Esophagus mucosa (tissue), 1 donor: ENCODE data around the gene EFHB. TPM values are rescaled to one million over a fixed set of nuclear protein-coding genes. Genes with fewer than 3 reads are reported as not detected.
"Not testable (repeated sequence)": the region's sequence is repeated elsewhere in the genome, so short reads cannot be mapped to it uniquely, and the experiment has no call there.

Experiments used
- ATAC-seq: fragments of 200-7000 bp; cut with Tn5 transposase; one replicate; pipeline ENCODE4 v1.9.1; 2020
- total RNA-seq: library from RNA; stranded (reverse); gene quantifications from one replicate; pipeline ENCODE4 v1.2.4, GENCODE V29; 2023
- donor health status: DM: yes; HTN: yes; CAD: no.

EFHB gene, protein sequence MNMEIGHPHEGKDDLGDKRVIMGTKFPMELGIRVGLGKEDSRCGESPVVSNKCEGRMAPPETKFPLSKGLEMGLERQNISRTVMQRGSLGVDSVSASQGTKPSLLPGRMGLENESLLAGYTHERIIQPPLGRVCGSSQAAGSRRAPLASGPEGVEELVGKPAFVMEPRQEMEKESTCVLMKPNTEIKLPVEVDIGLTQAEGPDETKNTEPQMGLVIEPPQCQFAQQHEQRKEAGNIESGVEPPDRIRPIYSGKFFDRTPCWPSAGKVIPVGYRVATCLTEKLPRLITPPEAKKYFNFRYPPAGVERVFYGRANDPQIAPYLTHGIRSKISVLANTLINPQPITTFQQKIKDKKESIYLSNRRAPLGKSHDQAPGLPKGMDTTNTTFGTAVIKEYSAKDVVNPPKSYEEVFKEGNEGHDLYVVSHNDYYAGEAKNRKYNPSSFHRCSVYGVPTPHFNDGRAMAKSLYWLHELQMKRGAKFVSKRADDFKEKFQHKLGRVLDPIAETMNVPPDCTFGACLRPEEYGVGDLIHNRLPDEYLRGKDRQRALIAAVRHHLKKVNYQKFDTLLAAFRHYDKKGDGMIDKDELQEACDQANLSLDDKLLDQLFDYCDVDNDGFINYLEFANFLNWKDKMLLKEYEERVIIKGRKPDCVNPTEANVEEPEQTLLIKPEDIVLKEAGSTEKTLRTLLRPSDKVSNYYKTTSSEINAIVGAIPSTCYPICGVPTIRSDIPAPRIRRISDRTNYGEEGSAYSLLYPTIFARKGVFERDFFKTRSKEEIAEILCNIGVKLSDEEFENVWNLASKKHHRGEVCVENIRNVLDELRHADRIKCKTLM
- total RNA-seq, result not detected

DNA sequence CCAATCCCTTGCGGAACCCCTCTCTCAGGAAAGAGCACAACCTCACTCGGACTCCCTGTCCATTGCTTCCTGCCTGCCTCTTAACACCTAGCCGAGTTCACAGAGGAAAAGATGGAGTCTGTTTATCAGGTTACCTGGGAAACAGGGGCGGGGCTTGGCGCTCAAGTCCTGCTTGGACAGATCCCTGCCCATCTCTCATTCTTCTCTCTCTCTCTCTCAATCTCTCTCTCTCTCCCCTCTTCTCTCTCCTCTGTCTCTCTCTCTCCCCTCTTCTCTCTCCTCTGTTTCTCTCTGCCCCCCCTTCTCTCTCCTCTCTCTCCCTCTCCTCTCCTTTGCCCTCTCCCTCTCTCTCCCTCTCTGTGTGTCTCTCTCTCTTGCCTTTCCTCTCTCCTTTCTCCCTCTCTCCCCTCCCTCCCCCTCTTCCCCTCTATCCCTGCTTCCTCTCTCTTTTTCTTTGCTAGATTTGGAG lies at the start of gene EFHB:
Gene EFHB (minus strand): TSS at position 120 of the 469 bp plus-strand sequence. CDS start 199 bp downstream, outside the sequence.
- ATAC-seq, result no peak

- ATAC-seq, result no peak
These were observed 38.0 kb upstream of the EFHB start for GRCh38 chr3:19972054-19972453.

- no peak for ATAC-seq
These were observed 36.3 kb upstream of the EFHB start for GRCh38 chr3:19970327-19970726.

- ATAC-seq, result no peak
These were observed 33.8 kb upstream of the EFHB start for GRCh38 chr3:19967812-19968211.

- no peak for ATAC-seq
These were observed 33.2 kb upstream of the EFHB start for GRCh38 chr3:19967208-19967607.

DNA sequence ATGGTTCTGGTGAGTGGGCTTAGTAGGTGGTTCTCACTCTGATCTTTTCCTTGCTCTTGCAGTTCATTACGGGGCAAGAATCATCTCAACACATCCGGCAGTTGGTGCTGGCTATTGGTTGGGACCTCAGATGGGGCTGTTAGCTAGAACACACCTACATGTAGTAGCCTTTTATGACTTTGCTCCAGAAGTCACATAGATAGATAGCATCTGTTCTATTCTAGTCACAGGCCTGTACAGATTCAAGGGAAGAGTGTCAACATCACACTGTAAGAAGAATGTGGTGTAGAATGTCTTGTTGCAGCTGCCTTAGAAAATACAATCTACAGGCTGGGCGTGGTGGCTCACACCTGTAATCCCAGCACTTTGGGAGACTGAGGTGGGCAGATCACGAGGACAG lies 27.9 kb upstream of the EFHB start:
- no peak for ATAC-seq

DNA sequence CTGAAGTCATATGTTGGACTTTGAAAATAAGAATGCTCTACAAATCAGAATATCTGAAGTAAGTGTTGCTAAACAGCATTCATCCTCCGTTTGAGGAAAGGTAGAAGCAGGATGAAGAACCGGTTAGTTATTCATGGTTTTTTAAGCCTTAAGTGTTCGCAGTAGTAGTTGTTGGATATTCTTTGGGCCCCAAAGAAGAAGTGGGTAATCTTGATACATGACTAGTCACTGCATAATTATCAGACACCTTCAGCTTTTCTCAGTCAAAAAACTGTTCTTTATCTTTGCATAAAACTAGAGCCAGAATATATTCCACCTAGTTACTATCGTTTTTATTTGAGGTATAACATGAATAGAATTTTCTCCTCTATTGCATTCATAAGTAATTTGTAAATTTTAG lies 26.7 kb upstream of the EFHB start:
- ATAC-seq, result no peak

DNA sequence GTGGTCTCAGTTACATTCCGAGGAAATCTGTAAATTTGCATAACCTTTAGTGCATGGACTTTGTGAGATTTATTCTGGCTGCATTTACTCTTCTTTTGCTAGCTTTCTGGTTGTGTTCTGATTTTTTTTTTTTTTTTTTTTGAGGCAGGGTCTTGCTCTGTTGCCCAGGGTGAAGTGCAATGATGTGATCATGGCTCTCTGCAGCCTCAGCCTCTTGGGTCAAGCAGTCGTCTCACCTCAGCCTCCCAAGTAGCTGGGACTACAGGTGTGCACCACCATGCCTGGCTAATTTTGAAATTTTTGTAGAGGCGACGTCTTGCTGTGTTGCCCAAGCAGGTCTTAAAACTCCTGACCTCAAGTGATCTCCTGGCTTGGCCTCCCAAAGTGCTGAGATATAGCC lies 25.5 kb upstream of the EFHB start:
- no peak for ATAC-seq

- not testable (repeated sequence) for ATAC-seq
These were observed 23.3 kb upstream of the EFHB start for GRCh38 chr3:19957354-19957753.

GRCh38 chr3:19954676-19955075 lies 20.7 kb upstream of the EFHB start:
- ATAC-seq, result no peak

GRCh38 chr3:19950316-19950715 lies 16.3 kb upstream of the EFHB start:
- ATAC-seq, result no peak

DNA sequence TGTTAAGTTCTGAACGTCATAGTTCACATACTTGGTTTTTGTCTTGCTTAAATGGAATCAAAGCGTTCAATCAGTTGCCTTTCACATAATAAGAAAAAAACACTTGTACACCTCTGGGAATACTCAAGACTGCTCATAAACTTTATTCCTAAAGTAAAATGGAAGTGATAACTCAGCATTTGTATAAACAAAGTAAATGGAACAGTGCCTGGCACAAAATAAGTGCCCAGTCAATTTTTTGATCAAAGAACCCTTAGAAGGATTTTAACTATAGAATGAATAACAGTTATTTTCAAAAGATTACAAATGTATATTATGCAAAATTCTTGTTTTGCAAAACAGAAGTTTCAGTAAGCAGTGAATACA lies 14.2 kb upstream of the EFHB start:
- ATAC-seq, result no peak

DNA sequence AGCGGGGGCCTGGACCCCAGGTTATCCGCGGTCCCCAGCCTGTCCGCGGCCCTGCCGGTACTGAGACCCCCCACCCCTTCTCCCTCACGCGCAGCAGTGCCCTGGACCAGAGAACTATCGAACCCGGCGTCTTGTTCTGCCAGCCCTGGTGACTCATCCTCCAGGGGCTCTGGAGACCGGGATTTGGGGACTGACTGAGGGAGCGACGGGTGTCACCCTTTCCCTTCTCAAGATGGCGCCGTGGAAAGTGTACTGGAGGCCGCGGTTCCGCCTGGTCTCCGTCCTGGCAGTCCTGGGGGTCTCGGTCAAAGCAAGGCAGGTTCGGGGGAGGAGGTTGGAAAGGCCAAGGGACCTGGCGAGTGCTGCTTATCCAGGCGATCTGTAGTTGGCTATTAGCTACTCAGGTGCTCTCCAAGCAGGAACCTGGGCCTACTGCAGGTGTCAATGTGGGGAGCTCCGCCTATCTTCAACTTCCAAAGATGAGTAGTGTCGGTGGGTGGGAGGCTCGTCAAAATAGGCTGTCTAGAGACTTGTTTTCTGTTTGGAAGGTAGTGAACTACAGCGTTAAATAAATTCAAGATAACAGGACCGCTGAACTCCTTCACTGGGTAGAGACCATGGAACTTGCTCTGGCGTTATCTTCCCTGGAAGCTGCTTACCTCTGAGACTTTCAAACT lies 13.7 kb upstream of the EFHB start:
- peak; percentile 47 for ATAC-seq

- ATAC-seq, result peak; percentile 98
These were observed 13.0 kb upstream of the EFHB start, which contains the start of gene RAB5A for GRCh38 chr3:19946832-19947548. Gene RAB5A (plus strand): TSS chr3:19947097. CDS start chr3:19950899, 3,802 bp downstream.

- no peak for ATAC-seq
These were observed 12.2 kb upstream of the EFHB start for GRCh38 chr3:19945969-19946831.

- ATAC-seq, result no peak
These were observed 11.5 kb upstream of the EFHB start for GRCh38 chr3:19945534-19945933.

DNA sequence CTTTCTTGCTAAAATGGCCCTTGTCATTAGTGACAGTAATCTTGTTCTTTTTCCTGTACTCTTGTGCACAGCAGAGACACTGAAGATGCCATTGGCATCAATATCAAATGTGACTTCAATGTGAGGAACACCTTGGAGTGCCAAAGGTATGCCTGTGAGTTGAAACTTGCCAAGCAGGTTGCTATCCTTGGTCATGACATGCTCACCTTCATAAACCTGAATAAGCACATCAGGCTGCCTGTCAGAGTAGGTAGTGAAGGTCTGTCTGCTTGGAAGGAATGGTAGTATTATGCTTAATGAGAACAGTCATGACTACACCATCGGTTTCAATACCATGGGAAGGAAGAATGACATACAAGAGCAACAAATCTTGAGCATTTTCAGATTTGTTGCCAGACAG lies 6.6 kb upstream of the EFHB start:
- peak; percentile 93 for ATAC-seq

DNA sequence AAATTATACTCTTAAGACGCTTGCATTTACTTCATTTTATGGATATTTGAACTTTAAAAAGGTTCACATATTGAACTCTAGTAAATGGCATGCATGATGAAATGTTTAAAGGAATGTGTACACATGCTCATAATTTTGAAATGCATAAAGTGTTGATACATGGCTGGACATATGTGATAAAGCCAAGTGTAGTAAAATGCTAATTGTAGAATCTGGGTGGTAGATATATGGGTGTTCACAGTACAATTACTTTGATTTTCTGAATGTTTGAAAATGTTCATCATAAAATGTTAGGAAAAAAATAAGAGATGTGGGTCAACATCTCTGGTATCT lies 4.2 kb upstream of the EFHB start:
- no peak for ATAC-seq

DNA sequence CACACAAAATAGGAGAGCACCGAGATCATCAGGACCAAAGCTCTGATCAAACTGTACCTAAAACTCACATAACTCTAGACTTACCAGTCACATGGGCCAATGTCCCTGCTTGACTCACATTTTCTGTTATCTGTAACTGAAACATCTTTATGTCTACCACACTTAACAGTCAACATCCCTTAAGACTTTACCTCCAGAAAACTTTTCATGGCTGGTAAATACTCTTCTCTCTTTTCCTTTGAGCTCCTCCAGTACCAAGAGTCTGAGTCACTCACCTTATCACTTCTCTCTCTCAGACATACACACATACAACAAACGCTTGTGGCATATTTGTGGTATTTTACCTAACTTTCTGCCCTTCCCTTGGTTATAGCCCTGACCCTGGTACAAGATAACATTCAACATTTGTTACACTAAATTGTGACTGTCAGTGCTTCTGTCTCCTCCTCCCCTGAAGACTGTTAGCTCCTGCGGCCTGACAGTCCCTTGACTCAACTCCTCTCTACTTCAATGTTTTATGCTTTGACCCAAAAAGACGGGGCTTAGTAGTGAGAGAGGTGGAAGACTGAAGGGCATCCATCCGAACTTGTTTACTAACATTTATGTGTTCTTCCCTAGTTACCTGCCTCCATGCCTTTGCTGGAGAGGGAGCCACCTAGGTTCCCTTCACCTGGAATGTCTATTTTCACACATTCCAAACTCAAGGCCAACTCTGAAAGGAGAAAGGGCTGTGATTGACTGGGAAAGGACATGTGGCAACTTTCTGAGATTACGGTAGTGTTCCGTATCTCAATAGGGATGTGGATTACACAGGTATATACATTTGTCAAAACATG lies 3.7 kb upstream of the EFHB start:
- no peak for ATAC-seq

DNA sequence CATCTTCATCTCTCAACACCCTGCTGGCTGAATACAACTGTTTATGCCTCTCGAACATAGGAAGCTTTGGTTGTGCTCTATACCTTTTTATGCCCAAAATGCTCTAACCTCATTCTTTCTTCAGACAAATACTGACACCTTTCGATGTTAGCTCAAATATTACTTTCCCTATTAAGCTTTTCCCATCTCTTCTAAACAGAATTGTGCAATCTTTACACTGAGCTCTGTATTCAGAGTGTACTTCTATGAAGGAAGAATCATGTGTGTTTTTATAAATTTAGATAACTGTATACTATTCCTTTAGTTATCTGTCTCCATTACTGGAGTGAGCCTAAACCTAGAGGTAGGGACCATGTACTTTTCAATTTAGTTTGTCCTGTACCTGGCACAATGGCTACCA lies 1.6 kb downstream of the EFHB start:
- no peak for ATAC-seq

DNA sequence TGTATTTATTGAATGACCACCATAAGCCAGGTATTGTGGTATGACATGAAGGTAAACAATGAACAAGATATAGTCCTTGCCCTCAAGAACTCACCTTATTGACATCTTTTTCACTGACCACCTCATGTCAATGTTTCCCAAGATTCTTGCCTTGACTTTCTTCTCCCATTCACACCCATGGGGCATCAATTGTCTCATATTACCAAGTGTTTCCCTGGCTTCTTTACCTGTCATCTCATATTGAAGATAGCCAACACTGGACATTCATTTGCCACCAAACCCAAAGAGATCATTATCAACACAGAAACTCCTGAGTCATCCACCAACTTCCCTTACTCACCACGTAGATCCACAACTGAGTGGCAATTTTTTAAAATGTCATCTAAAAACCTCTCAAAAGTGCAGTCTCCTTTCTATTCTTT lies 2.2 kb downstream of the EFHB start:
- ATAC-seq, result no peak
